Measurements from ENCODE around the gene SLC13A4. TPM values are rescaled to one million over a fixed set of nuclear protein-coding genes. Genes with fewer than 3 reads are reported as not detected.
"Not testable (repeated sequence)": the region's sequence is repeated elsewhere in the genome, so short reads cannot be mapped to it uniquely, and the experiment has no call there.

Gene SLC13A4
- total RNA-seq, 1 donor from 2014 or later: 0.08 TPM

DNA sequence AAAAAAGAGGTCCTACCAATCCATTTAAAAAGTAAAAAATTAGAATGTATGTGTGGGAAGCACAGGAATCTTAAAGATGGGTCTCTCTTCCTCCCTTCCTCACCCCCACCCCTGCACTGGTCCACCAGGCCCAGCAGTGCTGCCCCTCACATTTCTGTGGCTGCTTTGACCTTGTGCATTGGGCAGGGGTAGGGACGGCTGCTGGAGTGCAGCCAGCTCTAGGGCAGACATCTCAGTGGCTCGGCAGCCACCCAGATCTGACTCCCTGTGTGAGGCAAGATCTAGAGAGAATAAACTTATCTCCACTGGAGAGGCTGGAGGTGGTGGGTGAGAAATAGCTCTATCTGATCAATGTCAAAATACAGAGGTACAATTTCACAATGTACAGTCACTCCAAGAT is 13.9 kb upstream of the SLC13A4 start:
- no peak for DNase-seq (ENCODE audit: low read depth)
- H3K36me3 ChIP-seq (ENCODE audit: control insufficient read depth, insufficient read depth, low read length): no peaks in the 10 kb centered on the region
- no peaks in the 10 kb centered on the region for H3K27me3 ChIP-seq (ENCODE audit: control insufficient read depth, insufficient read depth, low read length)
- H3K4me3 ChIP-seq (ENCODE audit: low read depth, low read length): no peak overlapping the region
- TF ChIP-seq, protein P1, sequence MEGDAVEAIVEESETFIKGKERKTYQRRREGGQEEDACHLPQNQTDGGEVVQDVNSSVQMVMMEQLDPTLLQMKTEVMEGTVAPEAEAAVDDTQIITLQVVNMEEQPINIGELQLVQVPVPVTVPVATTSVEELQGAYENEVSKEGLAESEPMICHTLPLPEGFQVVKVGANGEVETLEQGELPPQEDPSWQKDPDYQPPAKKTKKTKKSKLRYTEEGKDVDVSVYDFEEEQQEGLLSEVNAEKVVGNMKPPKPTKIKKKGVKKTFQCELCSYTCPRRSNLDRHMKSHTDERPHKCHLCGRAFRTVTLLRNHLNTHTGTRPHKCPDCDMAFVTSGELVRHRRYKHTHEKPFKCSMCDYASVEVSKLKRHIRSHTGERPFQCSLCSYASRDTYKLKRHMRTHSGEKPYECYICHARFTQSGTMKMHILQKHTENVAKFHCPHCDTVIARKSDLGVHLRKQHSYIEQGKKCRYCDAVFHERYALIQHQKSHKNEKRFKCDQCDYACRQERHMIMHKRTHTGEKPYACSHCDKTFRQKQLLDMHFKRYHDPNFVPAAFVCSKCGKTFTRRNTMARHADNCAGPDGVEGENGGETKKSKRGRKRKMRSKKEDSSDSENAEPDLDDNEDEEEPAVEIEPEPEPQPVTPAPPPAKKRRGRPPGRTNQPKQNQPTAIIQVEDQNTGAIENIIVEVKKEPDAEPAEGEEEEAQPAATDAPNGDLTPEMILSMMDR (IDR thresholded peaks at IDR 0.05; ENCODE audit: insufficient read depth, low read length, poor library complexity, severe bottlenecking): no peak

DNA sequence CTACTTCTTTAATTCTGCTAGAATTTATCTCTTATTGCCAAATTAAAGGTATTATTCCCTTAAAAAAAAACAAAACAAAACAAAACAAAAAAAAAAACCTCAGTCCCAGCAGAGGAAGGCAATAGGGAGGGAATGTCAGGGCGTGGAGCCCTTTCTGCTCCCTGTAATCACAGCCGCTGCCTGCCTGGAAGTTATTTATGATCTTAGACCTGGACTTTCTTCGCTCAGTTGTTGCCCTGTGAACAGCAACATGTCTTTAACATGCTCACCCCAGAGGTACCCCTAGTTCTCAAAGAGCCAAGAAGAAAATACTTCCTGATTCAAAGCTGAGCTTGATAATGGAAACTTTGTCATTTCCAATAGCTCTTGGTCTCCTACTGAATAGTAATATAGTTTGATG is 12.9 kb upstream of the SLC13A4 start:
- TF ChIP-seq, protein P1 (IDR thresholded peaks at IDR 0.05; ENCODE audit: insufficient read depth, low read length, poor library complexity, severe bottlenecking): no peak
- H3K36me3 ChIP-seq (ENCODE audit: control insufficient read depth, insufficient read depth, low read length): no peaks in the 10 kb centered on the region
- DNase-seq (ENCODE audit: low read depth): no peak

GRCh38 chr7:135737306-135737647 is 9.3 kb upstream of the SLC13A4 start:
- H3K27me3 ChIP-seq (ENCODE audit: control insufficient read depth, insufficient read depth, low read length); H3K4me3 ChIP-seq (ENCODE audit: low read depth, low read length); DNase-seq (ENCODE audit: low read depth); H3K36me3 ChIP-seq (ENCODE audit: control insufficient read depth, insufficient read depth, low read length): not testable (repeated sequence)

More for the DNA sequence above, 12.9 kb upstream of the SLC13A4 start:
- Histone ChIP-seq H3K4me3 (ENCODE audit: low read depth, low read length) (no peak overlapping the region), H3K27me3 (ENCODE audit: control insufficient read depth, insufficient read depth, low read length) (no peaks in the 10 kb centered on the region)

DNA sequence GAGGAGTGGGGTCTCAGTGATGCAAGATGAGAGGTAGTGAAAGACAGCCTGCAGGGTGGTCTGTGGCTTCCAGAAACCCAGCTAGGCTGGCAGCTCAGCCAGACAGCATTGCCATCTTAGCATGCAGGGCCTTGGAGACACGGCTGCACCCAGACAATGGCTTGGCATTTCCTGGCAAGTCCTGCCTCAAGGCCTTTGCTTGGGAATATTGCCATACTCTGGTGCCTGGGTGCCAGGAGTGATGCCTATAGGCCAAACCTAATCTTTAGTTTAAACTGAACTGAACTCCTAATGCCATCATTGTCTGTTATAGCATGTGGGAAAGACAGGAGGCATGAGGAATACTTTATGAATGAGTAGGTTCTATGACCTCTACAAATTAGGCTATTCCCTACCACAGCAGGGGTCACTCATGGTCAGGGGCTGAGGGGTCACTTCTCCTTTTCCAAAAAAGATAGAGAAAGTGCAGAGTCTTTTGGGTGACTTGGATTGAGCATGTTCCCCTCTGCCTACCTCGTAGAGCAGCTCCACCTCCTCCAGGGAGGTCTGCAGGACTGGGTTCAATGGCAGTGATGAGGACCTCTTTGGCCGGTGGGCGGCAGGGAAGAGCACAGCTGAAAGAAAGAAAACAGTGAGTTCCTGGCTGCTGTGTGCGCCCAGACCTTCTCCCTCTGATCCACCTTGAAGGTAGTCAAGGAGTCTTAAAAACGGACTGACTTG is 8.8 kb upstream of the SLC13A4 start:
- no peak for DNase-seq (ENCODE audit: low read depth)
- no peaks in the 10 kb centered on the region for H3K27me3 ChIP-seq (ENCODE audit: control insufficient read depth, insufficient read depth, low read length)
- TF ChIP-seq, protein P1 (IDR thresholded peaks at IDR 0.05; ENCODE audit: insufficient read depth, low read length, poor library complexity, severe bottlenecking): no peak
- no peak overlapping the region for H3K4me3 ChIP-seq (ENCODE audit: low read depth, low read length)
- H3K36me3 ChIP-seq (ENCODE audit: control insufficient read depth, insufficient read depth, low read length): no peaks in the 10 kb centered on the region

- H3K27me3 ChIP-seq (ENCODE audit: control insufficient read depth, insufficient read depth, low read length): no peaks in the 10 kb centered on the region
- DNase-seq (ENCODE audit: low read depth): no peak
- no peaks in the 10 kb centered on the region for H3K36me3 ChIP-seq (ENCODE audit: control insufficient read depth, insufficient read depth, low read length)
- no peak overlapping the region for H3K4me3 ChIP-seq (ENCODE audit: low read depth, low read length)
- TF ChIP-seq, protein P1 (IDR thresholded peaks at IDR 0.05; ENCODE audit: insufficient read depth, low read length, poor library complexity, severe bottlenecking): no peak
Observed at GRCh38 chr7:135734343-135734689, 6.3 kb upstream of the SLC13A4 start.

- Histone ChIP-seq H3K36me3 (ENCODE audit: control insufficient read depth, insufficient read depth, low read length) (no peaks in the 10 kb centered on the region), H3K27me3 (ENCODE audit: control insufficient read depth, insufficient read depth, low read length) (no peaks in the 10 kb centered on the region), H3K4me3 (ENCODE audit: low read depth, low read length) (no peak overlapping the region)
- no peak for DNase-seq (ENCODE audit: low read depth)
- TF ChIP-seq, protein P1 (IDR thresholded peaks at IDR 0.05; ENCODE audit: insufficient read depth, low read length, poor library complexity, severe bottlenecking): no peak
Observed at GRCh38 chr7:135733603-135734342, 5.8 kb upstream of the SLC13A4 start.

Measured in kidney epithelial cell (primary cell).